Neural progenitor cell (in vitro differentiated cells): ENCODE data around the gene FILIP1. TPM values are rescaled to one million over a fixed set of nuclear protein-coding genes. Genes with fewer than 3 reads are reported as not detected.

Source experiments
- DNase-seq: peaks from one replicate; pipeline ENCODE4 v3.0.0-alpha.2; 2016; ENCODE audit warnings: low spot score
- H2AFZ ChIP-seq: fragments of 200-600 bp; sonication (generic); replicated peaks from 2 replicates; pipeline ENCODE4 v1.6.1; 2016; ENCODE audit warnings: antibody characterized with exemption
- H3F3A ChIP-seq: fragments of 200-600 bp; sonication (generic); 2 replicates; pipeline ENCODE4 v1.6.1; 2016; ENCODE audit warnings: antibody characterized with exemption, low read depth
- H3K27ac ChIP-seq: fragments of 200-600 bp; sonication (generic); 2 replicates; pipeline ENCODE4 v1.5.1; 2016; ENCODE audit warnings: mild to moderate bottlenecking
- H3K27me3 ChIP-seq: fragments of 200-600 bp; sonication (generic); 2 replicates; pipeline ENCODE4 v1.6.1; 2016; ENCODE audit warnings: mild to moderate bottlenecking, moderate library complexity
- H3K36me3 ChIP-seq: fragments of 200-600 bp; sonication (generic); 2 replicates; pipeline ENCODE4 v1.5.1; 2016
- H3K4me1 ChIP-seq: fragments of 200-600 bp; sonication (generic); 2 replicates; pipeline ENCODE4 v1.6.1; 2016; ENCODE audit warnings: mixed run types
- H3K4me2 ChIP-seq: fragments of 200-600 bp; sonication (generic); 2 replicates; pipeline ENCODE4 v1.6.1; 2016
- H3K4me3 ChIP-seq: fragments of 200-600 bp; sonication (generic); 2 replicates; pipeline ENCODE4 v1.5.1; 2016
- H3K79me2 ChIP-seq: fragments of 200-600 bp; sonication (generic); 2 replicates; pipeline ENCODE4 v1.6.1; 2016; ENCODE audit warnings: low read depth
- H3K9ac ChIP-seq: fragments of 200-600 bp; sonication (generic); 2 replicates; pipeline ENCODE4 v1.6.1; 2016
- H3K9me3 ChIP-seq: fragments of 200-600 bp; sonication (generic); 2 replicates; pipeline ENCODE4 v1.5.1; 2016; ENCODE audit warnings: low read depth
- H4K20me1 ChIP-seq: fragments of 200-600 bp; sonication (generic); 2 replicates; pipeline ENCODE4 v1.6.1; 2016; ENCODE audit warnings: low read depth
- H3K27ac Mint-ChIP-seq: 3 replicates; pipeline ENCODE4 v1.8.0; 2021; ENCODE audit warnings: mixed read lengths
- H3K27me3 Mint-ChIP-seq: 2 replicates; pipeline ENCODE4 v1.8.0; 2022; ENCODE audit warnings: low read depth, mild to moderate bottlenecking, inconsistent platforms, moderate library complexity, mixed read lengths; ENCODE audit not compliant: insufficient read depth
- H3K36me3 Mint-ChIP-seq: 3 replicates; pipeline ENCODE4 v1.8.0; 2021; ENCODE audit warnings: mixed read lengths
- H3K4me1 Mint-ChIP-seq: 3 replicates; pipeline ENCODE4 v1.8.0; 2021; ENCODE audit warnings: mixed read lengths
- H3K4me3 Mint-ChIP-seq: 3 replicates; pipeline ENCODE4 v1.8.0; 2021; ENCODE audit warnings: mild to moderate bottlenecking, moderate library complexity, mixed read lengths
- H3K9me3 Mint-ChIP-seq: 3 replicates; pipeline ENCODE4 v1.8.0; 2020; ENCODE audit warnings: mixed read lengths
- CTCF ChIP-seq: fragments of 200-600 bp; sonication (generic); IDR thresholded peaks from 2 replicates; pipeline ENCODE4 v1.5.1; 2017; ENCODE audit warnings: antibody characterized with exemption, mild to moderate bottlenecking
- EZH2 ChIP-seq: fragments of 200-600 bp; sonication (generic); IDR thresholded peaks from 2 replicates; pipeline ENCODE4 v1.6.1; 2017; ENCODE audit warnings: antibody characterized with exemption, mild to moderate bottlenecking, moderate library complexity
- EZH2phosphoT487 ChIP-seq: fragments of 200-600 bp; sonication (generic); IDR thresholded peaks from 2 replicates; pipeline ENCODE4 v1.6.1; 2017; ENCODE audit warnings: antibody characterized with exemption
- total RNA-seq: library from RNA; depleted of rRNA; stranded (reverse); fragments of >200 nt; gene quantifications from 2 replicates; pipeline ENCODE4 v1.2.3, GENCODE V29; 2015; ENCODE audit warnings: low replicate concordance

FILIP1 gene
- total RNA-seq, 1 donor from 2014 or later: 22.6 TPM

DNA sequence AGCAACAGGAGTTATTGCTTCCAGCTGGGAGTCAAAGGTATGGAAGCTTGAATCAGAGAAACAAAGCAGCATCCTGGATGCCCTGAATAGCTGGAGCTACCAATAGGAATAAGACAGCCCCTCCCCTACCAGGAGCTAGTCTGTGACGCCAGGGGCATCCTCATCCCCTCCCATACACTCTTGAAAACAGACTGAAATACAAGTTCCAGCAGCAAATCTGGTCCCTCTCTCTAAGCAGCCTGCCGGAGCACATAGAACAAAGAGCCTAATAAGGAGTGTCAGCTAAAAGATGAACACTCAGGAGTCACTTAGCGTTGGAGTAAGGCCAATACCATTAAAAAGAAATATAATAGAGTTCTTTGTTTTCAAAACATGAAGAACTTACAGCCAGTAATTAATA lies 25.6 kb downstream of the FILIP1 start:
- TF ChIP-seq CTCF (no peak), EZH2phosphoT487 (no peak), EZH2 (no peak)
- no peaks in the 10 kb centered on the region for H3K4me1 Mint-ChIP-seq
- H3K27ac ChIP-seq: no peak overlapping the region
- H3K27me3 ChIP-seq: no peaks in the 10 kb centered on the region
- peaks cover 2% of the 10 kb centered on the region for H3K27me3 Mint-ChIP-seq
- peak; percentile 61 for DNase-seq
- no peaks in the 10 kb centered on the region for H3K79me2 ChIP-seq
- no peaks in the 10 kb centered on the region for H3K9me3 Mint-ChIP-seq
- no peaks in the 10 kb centered on the region for H3K36me3 ChIP-seq
- H3K27ac Mint-ChIP-seq: no peak overlapping the region
- peaks cover 12% of the 10 kb centered on the region for H3K4me1 ChIP-seq
- H4K20me1 ChIP-seq: no peaks in the 10 kb centered on the region
- no peak overlapping the region for H3K4me3 ChIP-seq
- peak overlapping the region; percentile 95 for H2AFZ ChIP-seq
- no peaks in the 10 kb centered on the region for H3K36me3 Mint-ChIP-seq
- no peaks in the 10 kb centered on the region for H3K9me3 ChIP-seq
- H3F3A ChIP-seq: peaks cover 8% of the 10 kb centered on the region
- no peak overlapping the region for H3K9ac ChIP-seq
- no peak overlapping the region for H3K4me2 ChIP-seq
- no peak overlapping the region for H3K4me3 Mint-ChIP-seq

DNA sequence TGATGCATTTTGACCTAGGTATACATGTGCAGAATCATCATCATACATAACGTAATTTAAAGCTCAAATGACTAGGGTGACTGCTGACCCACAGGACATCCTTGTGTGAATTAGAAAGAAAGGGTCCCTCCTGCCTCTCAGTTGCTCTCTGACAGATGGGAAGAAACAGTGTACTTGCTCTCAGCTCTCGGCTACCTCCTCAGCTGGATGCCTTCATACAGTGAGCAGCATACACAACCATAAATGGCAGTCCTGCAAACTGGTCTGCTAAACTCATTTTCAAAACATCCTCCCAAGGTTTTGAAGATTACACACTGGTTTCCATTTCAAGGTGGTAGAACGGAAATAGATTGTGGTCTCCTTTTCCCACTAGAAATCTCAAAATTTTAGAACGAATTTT lies 26.3 kb downstream of the FILIP1 start:
- peaks cover 2% of the 10 kb centered on the region for H3K27me3 Mint-ChIP-seq
- Histone ChIP-seq H3K27ac (no peak overlapping the region), H4K20me1 (no peaks in the 10 kb centered on the region), H3K36me3 (no peaks in the 10 kb centered on the region), H3K79me2 (no peaks in the 10 kb centered on the region), H3K9me3 (no peaks in the 10 kb centered on the region), H2AFZ (peak overlapping the region; percentile 95), H3K27me3 (no peaks in the 10 kb centered on the region), H3K4me1 (peaks cover 12% of the 10 kb centered on the region), H3K9ac (no peak overlapping the region), H3K4me2 (no peak overlapping the region), H3K4me3 (no peak overlapping the region), H3F3A (peaks cover 8% of the 10 kb centered on the region)
- no peaks in the 10 kb centered on the region for H3K4me1 Mint-ChIP-seq
- TF ChIP-seq EZH2phosphoT487 (no peak), CTCF (no peak), EZH2 (no peak)
- H3K4me3 Mint-ChIP-seq: no peak overlapping the region
- H3K9me3 Mint-ChIP-seq: no peaks in the 10 kb centered on the region
- H3K36me3 Mint-ChIP-seq: no peaks in the 10 kb centered on the region
- DNase-seq: no peak
- no peak overlapping the region for H3K27ac Mint-ChIP-seq

GRCh38 chr6:75466636-75467035 lies 27.0 kb downstream of the FILIP1 start:
- Histone ChIP-seq H2AFZ (no peak overlapping the region), H3K79me2 (no peaks in the 10 kb centered on the region)

More at GRCh38 chr6:75466636-75467035, 27.0 kb downstream of the FILIP1 start:
- TF ChIP-seq CTCF (no peak), EZH2phosphoT487 (no peak), EZH2 (no peak)
- no peaks in the 10 kb centered on the region for H3K27me3 ChIP-seq
- no peak for DNase-seq
- H3K27me3 Mint-ChIP-seq: peaks cover 2% of the 10 kb centered on the region
- H3K4me1 ChIP-seq: peaks cover 12% of the 10 kb centered on the region
- H3K27ac Mint-ChIP-seq: no peak overlapping the region
- H3K9ac ChIP-seq: no peak overlapping the region
- H3K9me3 Mint-ChIP-seq: no peaks in the 10 kb centered on the region
- no peaks in the 10 kb centered on the region for H3K36me3 ChIP-seq
- H3K4me2 ChIP-seq: no peak overlapping the region
- no peaks in the 10 kb centered on the region for H4K20me1 ChIP-seq
- no peaks in the 10 kb centered on the region for H3K36me3 Mint-ChIP-seq
- no peak overlapping the region for H3K4me3 Mint-ChIP-seq
- no peaks in the 10 kb centered on the region for H3K4me1 Mint-ChIP-seq
- no peaks in the 10 kb centered on the region for H3K9me3 ChIP-seq
- H3K4me3 ChIP-seq: no peak overlapping the region
- no peak overlapping the region for H3K27ac ChIP-seq
- H3F3A ChIP-seq: peaks cover 8% of the 10 kb centered on the region
